Measurements from ENCODE around the gene ZC3H7B. TPM values are rescaled to one million over a fixed set of nuclear protein-coding genes. Genes with fewer than 3 reads are reported as not detected.

The ZC3H7B gene
- total RNA-seq, 1 donor from 2014 or later = 84.3 TPM

- peaks cover 11% of the 10 kb centered on the region for H3K36me3 Mint-ChIP-seq (ENCODE audit: low read depth)
- TF ChIP-seq CTCF (conservative IDR thresholded peaks at IDR 0.05) = no peak
- peaks cover 8% of the 10 kb centered on the region for H3K4me1 Mint-ChIP-seq
- no peak overlapping the region for H3K27ac Mint-ChIP-seq (ENCODE audit: unreplicated experiment)
- no peaks in the 10 kb centered on the region for H3K9me3 Mint-ChIP-seq
- no peaks in the 10 kb centered on the region for H3K27me3 Mint-ChIP-seq (ENCODE audit: low read depth)
- H3K4me3 Mint-ChIP-seq = no peak overlapping the region
- DNase-seq (ENCODE audit: low read depth, low spot score) = no peak
Measured at GRCh38 chr22:41320416-41321240, 19.3 kb downstream of the ZC3H7B start.

DNA sequence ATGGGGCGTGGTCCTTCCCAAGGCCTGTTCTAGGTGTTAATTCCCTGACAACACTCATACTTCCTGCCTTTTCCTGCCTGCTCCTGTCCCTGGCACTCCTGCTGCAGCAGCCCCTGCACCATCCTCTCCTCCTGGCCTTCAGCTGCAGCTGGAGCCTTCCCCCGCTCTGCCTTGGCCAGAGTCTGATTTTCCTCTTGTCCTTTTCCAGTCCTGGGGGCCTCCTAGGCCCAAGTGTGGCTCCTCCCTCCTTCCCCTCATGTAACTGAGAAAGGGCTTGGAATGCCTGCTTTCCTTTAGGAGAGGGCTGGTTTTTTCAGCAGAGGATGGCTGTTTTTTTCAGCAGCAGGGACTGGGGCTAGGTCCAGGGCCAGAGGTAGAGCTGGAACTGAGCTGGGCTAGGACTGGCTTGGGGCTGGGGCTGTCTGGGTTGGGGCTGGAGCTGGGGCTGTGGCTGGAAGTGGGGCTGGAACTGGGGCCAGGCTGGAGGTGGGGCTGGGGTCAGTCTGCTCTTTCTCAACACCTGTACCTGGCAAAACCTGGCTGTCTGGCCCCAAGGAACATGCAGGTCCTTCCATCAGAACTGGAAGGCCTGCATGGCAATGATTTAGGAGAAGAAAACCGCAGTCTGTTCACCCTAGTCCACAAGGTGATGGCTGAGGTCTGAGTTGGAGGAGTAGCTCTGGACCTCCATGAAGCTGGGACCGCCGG lies 23.6 kb downstream of the ZC3H7B start:
- H3K4me1 Mint-ChIP-seq = peaks cover 8% of the 10 kb centered on the region
- no peak overlapping the region for H3K27ac Mint-ChIP-seq (ENCODE audit: unreplicated experiment)
- H3K27me3 Mint-ChIP-seq (ENCODE audit: low read depth) = no peaks in the 10 kb centered on the region
- no peaks in the 10 kb centered on the region for H3K9me3 Mint-ChIP-seq
- TF ChIP-seq CTCF (conservative IDR thresholded peaks at IDR 0.05) = no peak
- H3K36me3 Mint-ChIP-seq (ENCODE audit: low read depth) = peaks cover 11% of the 10 kb centered on the region
- no peak overlapping the region for H3K4me3 Mint-ChIP-seq
- no peak for DNase-seq (ENCODE audit: low read depth, low spot score)

- no peak for DNase-seq (ENCODE audit: low read depth, low spot score)
- TF ChIP-seq CTCF (conservative IDR thresholded peaks at IDR 0.05) = no peak
- peaks cover 15% of the 10 kb centered on the region for H3K36me3 Mint-ChIP-seq (ENCODE audit: low read depth)
- H3K27ac Mint-ChIP-seq (ENCODE audit: unreplicated experiment) = no peak overlapping the region
- H3K27me3 Mint-ChIP-seq (ENCODE audit: low read depth) = no peaks in the 10 kb centered on the region
- no peak overlapping the region for H3K4me3 Mint-ChIP-seq
- no peaks in the 10 kb centered on the region for H3K9me3 Mint-ChIP-seq
- H3K4me1 Mint-ChIP-seq = no peaks in the 10 kb centered on the region
Measured at GRCh38 chr22:41327124-41327523, 25.8 kb downstream of the ZC3H7B start.

GRCh38 chr22:41330169-41330568 lies 28.8 kb downstream of the ZC3H7B start:
- Mint-ChIP-seq H3K36me3 (ENCODE audit: low read depth) (peaks cover 8% of the 10 kb centered on the region), H3K4me1 (no peaks in the 10 kb centered on the region), H3K9me3 (no peaks in the 10 kb centered on the region), H3K27me3 (ENCODE audit: low read depth) (no peaks in the 10 kb centered on the region), H3K4me3 (no peak overlapping the region), H3K27ac (ENCODE audit: unreplicated experiment) (no peak overlapping the region)
- no peak for DNase-seq (ENCODE audit: low read depth, low spot score)
- no peak for TF ChIP-seq CTCF (conservative IDR thresholded peaks at IDR 0.05)

DNA sequence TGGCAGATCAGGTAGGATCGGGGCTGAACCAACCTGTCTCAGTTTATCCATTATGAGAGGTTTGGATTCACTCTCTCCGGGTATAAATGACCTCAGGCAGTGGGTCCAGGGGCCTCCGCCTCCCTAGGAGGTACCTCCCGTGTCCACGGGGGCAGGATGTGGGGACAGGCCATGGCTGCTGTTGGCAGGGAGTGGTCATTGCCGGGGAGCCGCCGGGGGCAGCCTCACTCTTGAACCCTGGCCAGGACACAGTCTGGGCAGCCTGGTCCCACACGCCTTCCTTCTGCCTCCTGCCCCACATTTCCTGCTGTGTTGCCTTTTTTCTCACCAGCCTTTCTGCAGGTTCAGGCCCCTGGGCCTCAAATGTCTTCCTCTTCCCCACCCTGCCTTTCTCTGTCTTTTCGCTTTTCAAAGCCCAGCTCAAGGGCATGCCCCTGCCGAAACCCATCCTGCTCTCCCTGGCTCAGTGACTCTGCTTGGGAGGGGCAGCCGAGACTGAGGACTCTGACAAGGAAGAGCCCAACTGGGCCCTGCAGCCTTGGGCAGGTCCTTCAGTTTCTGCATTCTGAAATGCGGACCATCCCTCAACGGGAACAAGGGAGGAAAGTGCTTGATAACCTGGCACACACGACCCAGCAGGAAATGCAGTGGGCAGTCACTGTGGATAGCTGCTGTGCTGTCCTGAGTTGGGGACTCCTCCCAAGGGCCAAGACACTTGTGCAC lies 31.1 kb downstream of the ZC3H7B start:
- Mint-ChIP-seq H3K4me3 (no peak overlapping the region), H3K4me1 (no peaks in the 10 kb centered on the region), H3K27me3 (ENCODE audit: low read depth) (no peaks in the 10 kb centered on the region), H3K36me3 (ENCODE audit: low read depth) (peaks cover 12% of the 10 kb centered on the region), H3K27ac (ENCODE audit: unreplicated experiment) (no peak overlapping the region), H3K9me3 (no peaks in the 10 kb centered on the region)
- TF ChIP-seq CTCF (conservative IDR thresholded peaks at IDR 0.05) = no peak
- no peak for DNase-seq (ENCODE audit: low read depth, low spot score)
